ENCODE data around the gene TPPP.
"Not testable (repeated sequence)": the region's sequence is repeated elsewhere in the genome, so short reads cannot be mapped to it uniquely, and the experiment has no call there.

TPPP gene

DNA sequence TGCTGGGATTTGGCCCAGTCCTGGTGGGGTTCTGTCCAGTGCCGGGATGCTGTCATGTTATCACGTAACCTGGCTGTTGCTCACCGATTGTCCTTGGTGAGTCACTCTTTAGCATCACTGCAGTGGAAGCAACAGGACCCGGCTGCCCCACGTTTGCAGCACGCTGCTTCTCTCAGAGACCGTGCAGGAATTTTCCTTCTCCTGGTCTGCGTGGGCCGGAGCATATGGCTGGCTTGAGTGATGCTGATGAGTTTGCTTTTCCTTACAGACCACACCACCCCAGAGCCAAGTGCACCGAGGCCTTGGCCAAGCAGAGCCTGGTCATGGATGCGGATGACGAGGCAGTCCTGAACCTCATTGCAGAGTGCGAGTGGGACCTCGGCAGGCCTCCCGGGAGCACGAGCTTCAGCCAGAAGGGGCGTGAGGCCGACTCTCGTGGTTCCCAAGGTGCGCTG is 59.6 kb downstream of the TPPP start:
- Histone ChIP-seq H3K79me2 (ENCODE audit: low read length) (no peaks in the 10 kb centered on the region), H3K4me1 (ENCODE audit: low read length) (no peaks in the 10 kb centered on the region), H3K4me3 (ENCODE audit: low read length) (no peak overlapping the region), H3K9me3 (ENCODE audit: insufficient read depth, low read length) (no peaks in the 10 kb centered on the region), H4K20me1 (ENCODE audit: insufficient read depth, low read length) (no peaks in the 10 kb centered on the region), H3K9ac (ENCODE audit: low read length) (no peak overlapping the region), H2AFZ (ENCODE audit: low read depth, low read length) (no peak overlapping the region), H3K27me3 (ENCODE audit: low read depth, low read length) (no peaks in the 10 kb centered on the region), H3K36me3 (replicated peaks; ENCODE audit: low read depth, low read length) (peaks cover 7% of the 10 kb centered on the region), H3K4me2 (ENCODE audit: low read length) (no peak overlapping the region), H3K27ac (ENCODE audit: low read length) (no peak overlapping the region)
- no peak for TF ChIP-seq EZH2phosphoT487 (IDR thresholded peaks at IDR 0.05; ENCODE audit: low read depth)
- TF ChIP-seq, protein P1, sequence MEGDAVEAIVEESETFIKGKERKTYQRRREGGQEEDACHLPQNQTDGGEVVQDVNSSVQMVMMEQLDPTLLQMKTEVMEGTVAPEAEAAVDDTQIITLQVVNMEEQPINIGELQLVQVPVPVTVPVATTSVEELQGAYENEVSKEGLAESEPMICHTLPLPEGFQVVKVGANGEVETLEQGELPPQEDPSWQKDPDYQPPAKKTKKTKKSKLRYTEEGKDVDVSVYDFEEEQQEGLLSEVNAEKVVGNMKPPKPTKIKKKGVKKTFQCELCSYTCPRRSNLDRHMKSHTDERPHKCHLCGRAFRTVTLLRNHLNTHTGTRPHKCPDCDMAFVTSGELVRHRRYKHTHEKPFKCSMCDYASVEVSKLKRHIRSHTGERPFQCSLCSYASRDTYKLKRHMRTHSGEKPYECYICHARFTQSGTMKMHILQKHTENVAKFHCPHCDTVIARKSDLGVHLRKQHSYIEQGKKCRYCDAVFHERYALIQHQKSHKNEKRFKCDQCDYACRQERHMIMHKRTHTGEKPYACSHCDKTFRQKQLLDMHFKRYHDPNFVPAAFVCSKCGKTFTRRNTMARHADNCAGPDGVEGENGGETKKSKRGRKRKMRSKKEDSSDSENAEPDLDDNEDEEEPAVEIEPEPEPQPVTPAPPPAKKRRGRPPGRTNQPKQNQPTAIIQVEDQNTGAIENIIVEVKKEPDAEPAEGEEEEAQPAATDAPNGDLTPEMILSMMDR (IDR thresholded peaks at IDR 0.05; ENCODE audit: low read depth, low read length), result no peak

DNA sequence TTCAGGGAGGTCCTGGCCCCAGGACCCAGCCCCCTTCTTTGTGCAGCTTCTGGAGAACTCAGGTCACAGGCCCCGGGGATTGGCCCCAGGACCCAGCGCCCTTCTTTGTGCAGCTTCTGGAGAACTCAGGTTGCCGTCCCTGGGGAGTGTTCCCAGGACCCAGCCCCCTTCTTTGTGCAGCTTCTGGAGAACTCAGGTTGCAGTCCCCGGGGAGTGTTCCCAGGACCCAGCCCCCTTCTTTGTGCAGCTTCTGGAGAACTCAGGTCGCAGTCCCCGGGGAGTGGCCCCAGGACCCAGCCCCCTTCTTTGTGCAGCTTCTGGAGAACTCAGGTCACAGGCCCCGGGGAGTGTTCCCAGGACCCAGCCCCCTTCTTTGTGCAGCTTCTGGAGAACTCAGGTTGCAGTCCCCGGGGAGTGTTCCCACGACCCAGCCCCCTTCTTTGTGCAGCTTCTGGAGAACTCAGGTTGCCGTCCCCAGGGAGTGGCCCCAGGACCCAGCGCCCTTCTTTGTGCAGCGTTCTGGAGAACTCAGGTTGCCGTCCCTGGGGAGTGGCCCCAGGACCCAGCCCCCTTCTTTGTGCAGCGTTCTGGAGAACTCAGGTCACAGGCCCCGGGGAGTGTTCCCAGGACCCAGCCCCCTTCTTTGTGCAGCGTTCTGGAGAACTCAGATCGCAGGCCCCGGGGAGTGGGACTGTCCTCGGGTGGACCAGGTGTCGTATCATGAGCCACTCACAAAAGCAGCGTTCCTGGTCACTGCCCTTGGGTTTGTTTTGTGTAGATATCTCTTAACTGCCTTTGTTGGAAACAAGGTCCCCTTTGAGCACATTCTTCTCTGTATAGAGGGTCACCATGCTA is 64.6 kb downstream of the TPPP start:
- not testable (repeated sequence) for H3K4me3 ChIP-seq (ENCODE audit: low read length); H3K36me3 ChIP-seq (replicated peaks; ENCODE audit: low read depth, low read length); H2AFZ ChIP-seq (ENCODE audit: low read depth, low read length); H3K9me3 ChIP-seq (ENCODE audit: insufficient read depth, low read length); H4K20me1 ChIP-seq (ENCODE audit: insufficient read depth, low read length); H3K4me2 ChIP-seq (ENCODE audit: low read length); H3K4me1 ChIP-seq (ENCODE audit: low read length); H3K27me3 ChIP-seq (ENCODE audit: low read depth, low read length); H3K27ac ChIP-seq (ENCODE audit: low read length); H3K9ac ChIP-seq (ENCODE audit: low read length); H3K79me2 ChIP-seq (ENCODE audit: low read length)

DNA sequence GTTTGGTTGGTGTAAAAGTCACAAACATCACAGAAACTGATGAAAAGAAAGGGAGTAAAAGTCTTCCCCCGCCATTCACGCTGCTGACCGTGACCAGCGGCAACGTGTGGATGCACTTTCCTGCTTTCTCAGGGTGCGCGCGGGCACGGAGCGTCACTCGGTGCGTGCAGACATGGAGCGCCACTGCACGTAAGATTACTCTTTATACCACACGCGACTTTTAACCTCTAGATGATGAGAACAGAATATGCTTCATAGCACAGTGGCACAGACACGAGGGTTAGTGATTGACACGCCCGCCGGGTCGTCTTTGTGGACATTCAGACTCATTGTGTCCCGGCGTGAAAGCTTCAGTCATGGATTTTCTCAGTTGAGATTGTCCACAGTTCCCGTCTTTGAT is 65.3 kb downstream of the TPPP start:
- TF ChIP-seq, protein P1 (IDR thresholded peaks at IDR 0.05; ENCODE audit: low read depth, low read length), result no peak
- TF ChIP-seq EZH2phosphoT487 (IDR thresholded peaks at IDR 0.05; ENCODE audit: low read depth), result no peak
- Histone ChIP-seq H3K4me1 (ENCODE audit: low read length) (no peaks in the 10 kb centered on the region), H3K4me2 (ENCODE audit: low read length) (no peak overlapping the region), H3K36me3 (replicated peaks; ENCODE audit: low read depth, low read length) (peaks cover 4% of the 10 kb centered on the region), H3K27me3 (ENCODE audit: low read depth, low read length) (no peaks in the 10 kb centered on the region), H3K9ac (ENCODE audit: low read length) (no peak overlapping the region), H3K79me2 (ENCODE audit: low read length) (no peaks in the 10 kb centered on the region), H3K9me3 (ENCODE audit: insufficient read depth, low read length) (no peaks in the 10 kb centered on the region), H3K27ac (ENCODE audit: low read length) (no peak overlapping the region), H3K4me3 (ENCODE audit: low read length) (no peak overlapping the region), H4K20me1 (ENCODE audit: insufficient read depth, low read length) (no peaks in the 10 kb centered on the region), H2AFZ (ENCODE audit: low read depth, low read length) (no peak overlapping the region)

DNA sequence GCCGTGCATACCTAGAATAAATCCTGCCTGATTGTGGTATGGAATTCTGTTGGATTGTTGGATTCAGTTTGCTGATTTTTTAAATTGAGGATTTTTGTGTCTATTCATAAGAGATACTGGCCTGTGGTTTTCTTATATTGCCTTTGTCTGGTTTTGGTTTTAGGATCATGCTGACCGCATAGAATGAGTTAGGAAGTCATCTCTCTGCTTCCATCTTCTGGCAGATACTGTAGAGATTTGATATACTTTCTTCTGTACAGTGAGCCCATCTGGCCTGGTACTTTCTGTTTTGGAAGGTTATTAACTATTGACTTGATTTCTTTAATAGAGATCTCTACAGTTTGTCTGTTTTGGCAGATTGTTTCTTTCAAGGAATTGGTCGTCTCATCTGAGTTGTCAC is 66.3 kb downstream of the TPPP start:
- no peaks in the 10 kb centered on the region for H4K20me1 ChIP-seq (ENCODE audit: insufficient read depth, low read length)
- no peak overlapping the region for H3K27ac ChIP-seq (ENCODE audit: low read length)
- H3K4me3 ChIP-seq (ENCODE audit: low read length), result no peak overlapping the region
- H2AFZ ChIP-seq (ENCODE audit: low read depth, low read length), result no peak overlapping the region
- no peak overlapping the region for H3K4me2 ChIP-seq (ENCODE audit: low read length)
- no peaks in the 10 kb centered on the region for H3K79me2 ChIP-seq (ENCODE audit: low read length)
- H3K9ac ChIP-seq (ENCODE audit: low read length), result no peak overlapping the region
- H3K9me3 ChIP-seq (ENCODE audit: insufficient read depth, low read length), result no peaks in the 10 kb centered on the region
- H3K36me3 ChIP-seq (replicated peaks; ENCODE audit: low read depth, low read length), result peaks cover 4% of the 10 kb centered on the region
- no peaks in the 10 kb centered on the region for H3K27me3 ChIP-seq (ENCODE audit: low read depth, low read length)
- TF ChIP-seq, protein P1 (IDR thresholded peaks at IDR 0.05; ENCODE audit: low read depth, low read length), result no peak
- no peak for TF ChIP-seq EZH2phosphoT487 (IDR thresholded peaks at IDR 0.05; ENCODE audit: low read depth)
- H3K4me1 ChIP-seq (ENCODE audit: low read length), result no peaks in the 10 kb centered on the region

Data from OCI-LY3 (cell line).